H1 (cell line): ENCODE results near the gene SLX4IP. TPM values are rescaled to one million over a fixed set of nuclear protein-coding genes. Genes with fewer than 3 reads are reported as not detected.

Source experiments
- CTCF ChIA-PET: fragments of 300-600 bp; sonication (Branson Sonifier 250); formaldehyde crosslinking; loops from one replicate; lab custom pipeline; 2021; ENCODE audit not compliant: partially characterized antibody; lab: Charles Lee
- POLR2A ChIA-PET: fragments of 300-600 bp; sonication (Branson Sonifier 250); formaldehyde crosslinking; loops from one replicate; lab custom pipeline; 2021; ENCODE audit warnings: inconsistent platforms; ENCODE audit not compliant: partially characterized antibody; lab: Charles Lee
- DNase-seq, 2 experiments: peaks; one replicate each; pipeline versions ENCODE4 v3.0.0 to v3.0.0-alpha.2; 2010 to 2022; ENCODE audit warnings: low spot score in 2 of 2, low read depth in 1 of 2, mixed read lengths in 1 of 2
- FAIRE-seq: peaks from 2 replicates; lab custom pipeline; 2011; peaks lifted over from hg19 to GRCh38; lab: Jason Lieb, UNC
- H2AFZ ChIP-seq: 2 replicates; pipeline ENCODE4 v1.8.1; 2012; ENCODE audit warnings: low read length, inconsistent platforms
- H2AK5ac ChIP-seq: 2 replicates; pipeline ENCODE4 v1.6.1; 2013; ENCODE audit warnings: low read depth, low read length
- H2BK120ac ChIP-seq: replicated peaks from 2 replicates; pipeline ENCODE3; 2013; ENCODE audit warnings: low read depth, low read length, inconsistent platforms
- H2BK12ac ChIP-seq: 2 replicates; pipeline ENCODE4 v1.6.1; 2013; ENCODE audit warnings: low read depth, low read length
- H2BK15ac ChIP-seq: 2 replicates; pipeline ENCODE4 v1.6.1; 2013; ENCODE audit warnings: low read length
- H2BK20ac ChIP-seq: 2 replicates; pipeline ENCODE4 v1.6.1; 2013; ENCODE audit warnings: low read length
- H2BK5ac ChIP-seq: 2 replicates; pipeline ENCODE4 v1.6.1; 2013; ENCODE audit warnings: low read depth, low read length
- H3K14ac ChIP-seq: 2 replicates; pipeline ENCODE4 v1.6.1; 2013; ENCODE audit warnings: inconsistent platforms; ENCODE audit not compliant: insufficient read length
- H3K18ac ChIP-seq: 2 replicates; pipeline ENCODE4 v1.6.1; 2013; ENCODE audit warnings: low read length; ENCODE audit errors: extremely low read depth
- H3K23ac ChIP-seq: 2 replicates; pipeline ENCODE4 v1.6.1; 2013; ENCODE audit warnings: inconsistent platforms; ENCODE audit not compliant: insufficient read length
- H3K23me2 ChIP-seq: 2 replicates; pipeline ENCODE4 v1.6.1; 2013; ENCODE audit warnings: low read depth, low read length
- H3K27ac ChIP-seq: 2 replicates; pipeline ENCODE4 v1.6.1; 2011; ENCODE audit warnings: low read depth, low read length, inconsistent platforms
- H3K27me3 ChIP-seq, 4 experiments: replicated peaks in 1 of 4; 1 replicate in 1 of 4; 2 replicates in 3 of 4; pipeline versions ENCODE4 v1.6.1 to v1.8.1; 2011 to 2013; ENCODE audit warnings: low read length in 3 of 4, mild to moderate bottlenecking in 3 of 4, inconsistent platforms in 2 of 4, mixed read lengths in 2 of 4, moderate library complexity in 1 of 4; ENCODE audit not compliant: control insufficient read depth in 3 of 4, insufficient read depth in 3 of 4; ENCODE audit errors: extremely low read depth in 1 of 4
- H3K36me3 ChIP-seq, 4 experiments: 2 replicates each; pipeline versions ENCODE4 v1.6.1 to v1.8.1; 2011 to 2013; ENCODE audit warnings: mild to moderate bottlenecking in 4 of 4, low read length in 3 of 4, moderate library complexity in 2 of 4, control low read depth in 1 of 4, inconsistent platforms in 1 of 4; ENCODE audit not compliant: insufficient read depth in 4 of 4, control insufficient read depth in 2 of 4
- H3K4ac ChIP-seq: replicated peaks from 2 replicates; pipeline ENCODE3; 2013; ENCODE audit warnings: low read length, low read depth, mixed read lengths, inconsistent platforms; ENCODE audit not compliant: insufficient read length
- H3K4me1 ChIP-seq, 4 experiments: replicated peaks in 1 of 4; 1 replicate in 1 of 4; 2 replicates in 3 of 4; pipeline versions ENCODE4 v1.6.1 to v1.8.1; 2011 to 2013; ENCODE audit warnings: low read length in 3 of 4, inconsistent platforms in 2 of 4, mixed read lengths in 1 of 4; ENCODE audit not compliant: insufficient read depth in 4 of 4, control insufficient read depth in 3 of 4
- H3K4me2 ChIP-seq, 2 experiments: 2 replicates each; pipeline versions ENCODE4 v1.6.1 to v1.8.1; 2011 to 2013; ENCODE audit warnings: low read depth in 2 of 2, low read length in 2 of 2, control low read depth in 1 of 2, inconsistent platforms in 1 of 2, mild to moderate bottlenecking in 1 of 2; ENCODE audit not compliant: insufficient read depth in 1 of 2
- H3K4me3 ChIP-seq, 4 experiments: fragments of 200-600, 300-600 bp in 1 of 4; sonication (generic), shearing (Covaris generic), sonication (Bioruptor Twin) in 1 of 4; 2 replicates each; pipeline versions ENCODE4 v1.5.1 to v1.8.1; 2011 to 2016; ENCODE audit warnings: low read length in 4 of 4, low read depth in 3 of 4, control low read depth in 2 of 4, inconsistent platforms in 2 of 4, mild to moderate bottlenecking in 2 of 4, mixed read lengths in 1 of 4, moderate library complexity in 1 of 4; ENCODE audit not compliant: insufficient read depth in 2 of 4; ENCODE audit errors: extremely low read depth in 1 of 4
- H3K56ac ChIP-seq: replicated peaks from 2 replicates; pipeline ENCODE3; 2013; ENCODE audit warnings: low read depth, mild to moderate bottlenecking, mixed read lengths, low read length, inconsistent platforms; ENCODE audit not compliant: insufficient read length
- H3K79me1 ChIP-seq: 2 replicates; pipeline ENCODE4 v1.6.1; 2013; ENCODE audit warnings: low read depth, low read length, control low read depth
- H3K79me2 ChIP-seq, 2 experiments: 2 replicates each; pipeline versions ENCODE4 v1.6.1 to v1.8.1; 2012 to 2013; ENCODE audit warnings: low read length in 2 of 2, mild to moderate bottlenecking in 2 of 2, inconsistent platforms in 1 of 2; ENCODE audit not compliant: insufficient read depth in 2 of 2, control insufficient read depth in 1 of 2
- H3K9ac ChIP-seq, 4 experiments: replicated peaks in 1 of 4; 1 replicate in 1 of 4; 2 replicates in 3 of 4; pipeline versions ENCODE4 v1.6.1 to v1.8.1; 2011 to 2013; ENCODE audit warnings: low read depth in 3 of 4, low read length in 3 of 4, control low read depth in 2 of 4, mild to moderate bottlenecking in 2 of 4, moderate library complexity in 2 of 4, inconsistent platforms in 1 of 4; ENCODE audit errors: extremely low read depth in 1 of 4
- H3K9me3 ChIP-seq, 2 experiments: 2 replicates each; pipeline versions ENCODE4 v1.6.1 to v1.8.1; 2012 to 2013; ENCODE audit warnings: mild to moderate bottlenecking in 2 of 2, moderate library complexity in 2 of 2, control low read depth in 1 of 2, inconsistent platforms in 1 of 2, low read depth in 1 of 2, low read length in 1 of 2, mixed read lengths in 1 of 2; ENCODE audit not compliant: insufficient read depth in 2 of 2
- H4K20me1 ChIP-seq, 2 experiments: replicated peaks in 1 of 2; 2 replicates each; pipeline versions ENCODE3 to v1.8.1; 2011 to 2013; ENCODE audit warnings: inconsistent platforms in 2 of 2, low read length in 2 of 2, mild to moderate bottlenecking in 1 of 2; ENCODE audit not compliant: insufficient read depth in 2 of 2, control insufficient read depth in 1 of 2
- H4K5ac ChIP-seq: 2 replicates; pipeline ENCODE4 v1.6.1; 2013; ENCODE audit warnings: low read length, low read depth, mixed read lengths, inconsistent platforms; ENCODE audit not compliant: insufficient read length
- H4K8ac ChIP-seq: 2 replicates; pipeline ENCODE4 v1.8.0; 2013; ENCODE audit warnings: mild to moderate bottlenecking, moderate library complexity, low read length, inconsistent platforms; ENCODE audit not compliant: insufficient read depth; ENCODE audit errors: extremely low read depth
- H4K91ac ChIP-seq: replicated peaks from 2 replicates; pipeline ENCODE3; 2013; ENCODE audit warnings: low read length, mixed read lengths, inconsistent platforms; ENCODE audit not compliant: insufficient read length
- CEBPB ChIP-seq: IDR thresholded peaks from 2 replicates; pipeline ENCODE4 v1.6.1; 2012; ENCODE audit warnings: low read depth, low read length
- CREB1 ChIP-seq: IDR thresholded peaks from 2 replicates; pipeline ENCODE4 v1.6.1; 2012; ENCODE audit warnings: inconsistent platforms
- FOSL1 ChIP-seq: IDR thresholded peaks from 2 replicates; pipeline ENCODE4 v1.6.1; 2011; ENCODE audit warnings: mild to moderate bottlenecking, low read depth, low read length, moderate library complexity; ENCODE audit not compliant: insufficient read depth
- HDAC2 ChIP-seq, 2 experiments: fragments of 300-600 bp in 1 of 2; sonication (generic) in 1 of 2; IDR thresholded peaks; 2 replicates each; pipeline ENCODE4 v1.6.1; 2011 to 2012; ENCODE audit warnings: low read depth in 2 of 2, low read length in 2 of 2, mild to moderate bottlenecking in 2 of 2, moderate library complexity in 2 of 2, borderline replicate concordance in 1 of 2, inconsistent platforms in 1 of 2
- RAD21 ChIP-seq, 2 experiments: IDR thresholded peaks in 1 of 2; conservative IDR thresholded peaks in 1 of 2; 2 replicates each; pipeline ENCODE4 v1.6.1; 2011; ENCODE audit warnings: low read depth in 2 of 2, low read length in 2 of 2, improper control_type of control experiment in 1 of 2, inconsistent platforms in 1 of 2, mild to moderate bottlenecking in 1 of 2, moderate library complexity in 1 of 2
- TBP ChIP-seq: IDR thresholded peaks from 2 replicates; pipeline ENCODE4 v1.6.1; 2011; ENCODE audit warnings: low read depth, low read length, improper control_type of control experiment
- WGBS, 2 experiments: shearing (Covaris generic) in 1 of 2; methylation state at CpG; one replicate each; pipeline versions ENCODE4 v1.1.6 to v1.1.7; 2013 to 2015; ENCODE audit warnings: low lambda C conversion rate in 2 of 2, mixed read lengths in 2 of 2, inconsistent platforms in 1 of 2, low coverage in 1 of 2, missing lambda C conversion rate in 1 of 2; ENCODE audit not compliant: insufficient replicate concordance in 2 of 2, insufficient coverage in 1 of 2, insufficient read length in 1 of 2; ENCODE audit errors: extremely low coverage in 1 of 2, missing lambda C conversion rate in 1 of 2; 5-methylcytosine and 5-hydroxymethylcytosine counted together
- polyA plus RNA-seq, 7 experiments: library from polyadenylated mRNA; depleted of rRNA in 3 of 7; stranded (reverse) in 5 of 7; unstranded in 2 of 7; fragments of >200 nt in 5 of 7; fragments of 200-250 nt in 2 of 7; gene quantifications; 1 replicate in 5 of 7; 2 replicates in 1 of 7; 4 replicates in 1 of 7; pipeline versions ENCODE4 v1.2.1 to v1.2.3, GENCODE V29; 2011 to 2013; ENCODE audit warnings: missing spikeins in 2 of 7, mixed read lengths in 2 of 7
- total RNA-seq: library from RNA; stranded (reverse); fragmentation: NEBNext Ultra II Directional; extraction: Animal tissue kit (Norgen Biotek cat#: 25700); gene quantifications from 2 replicates; pipeline ENCODE4 v1.2.1, GENCODE V29; 2021
- TF ChIP-seq, protein P1 (sequence below): IDR thresholded peaks from 2 replicates; pipeline ENCODE4 v1.6.1; 2011; ENCODE audit warnings: low read depth, mild to moderate bottlenecking, low read length; ENCODE audit not compliant: insufficient read depth
- TF ChIP-seq, protein P2 (sequence below): IDR thresholded peaks from 2 replicates; pipeline ENCODE4 v1.6.1; 2011; ENCODE audit warnings: low read length, improper control_type of control experiment

SLX4IP gene
- total and polyA plus RNA-seq, 2 of the 8 experiments (the other 6 are each of a cell fraction or from before 2014, with no cell fraction given), result 2.4 to 8.7 TPM

DNA sequence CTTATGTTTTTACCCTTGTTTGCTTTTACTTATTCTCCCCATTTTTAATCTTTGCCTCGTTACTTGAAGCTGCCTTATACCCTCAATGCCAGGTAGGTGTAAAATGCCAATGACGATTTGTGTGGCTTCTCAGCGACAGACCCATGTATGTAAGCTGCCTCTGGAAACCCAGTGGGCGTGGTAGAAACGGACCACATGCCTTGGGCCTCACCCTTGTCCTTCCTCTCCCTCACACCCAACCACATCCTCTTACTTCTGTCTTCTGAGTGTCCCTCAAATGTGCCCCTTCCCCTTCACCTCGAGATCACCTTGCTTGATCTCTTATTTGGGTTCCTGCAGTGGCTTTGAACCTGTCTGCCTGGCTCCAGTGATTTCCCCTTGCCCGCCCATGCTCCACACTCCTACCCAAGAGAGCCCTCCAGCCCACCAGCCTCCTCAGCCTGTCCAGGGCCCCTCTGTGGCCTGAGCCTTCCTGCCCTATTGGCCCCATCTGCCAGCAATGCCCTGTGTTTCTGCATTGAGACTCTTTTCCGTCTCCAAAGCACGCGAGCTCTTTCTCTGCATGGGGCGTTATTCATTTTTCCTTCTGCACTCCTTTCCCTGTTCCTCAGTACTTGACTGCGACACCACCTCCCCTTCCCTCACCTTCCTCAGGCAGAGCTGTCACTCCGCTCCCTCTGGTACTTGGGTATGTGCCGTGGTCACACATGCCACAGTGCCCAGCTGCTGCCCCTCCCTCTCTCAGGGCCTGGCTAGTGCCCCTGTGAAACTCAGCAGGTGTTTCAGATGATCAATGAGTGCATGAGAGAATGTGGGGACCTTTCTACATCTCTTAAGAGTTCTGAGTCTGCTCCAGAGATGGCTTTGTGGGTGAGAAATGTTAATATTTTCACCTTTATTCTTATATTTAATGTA, 115.4 kb downstream of the SLX4IP start:
- H3K27ac ChIP-seq, result no peak overlapping the region
- no peak overlapping the region for H3K9ac ChIP-seq
- H2BK12ac ChIP-seq, result peak overlapping the region; percentile 78; the same call in 1 of the 2 replicates
- H2BK5ac ChIP-seq, result 0 out of 2 replicates have a peak overlapping the region, but pooled peaks have one; percentile 36
- H3K23ac ChIP-seq, result no peak overlapping the region
- no peak overlapping the region for H3K4ac ChIP-seq
- H3K4me3 ChIP-seq, result no peak overlapping the region
- peak overlapping the region; percentile 95; the same call in 1 of the 2 replicates for H2BK15ac ChIP-seq
- no peaks in the 10 kb centered on the region for H3K36me3 ChIP-seq
- H3K79me2 ChIP-seq, result no peaks in the 10 kb centered on the region
- no peak for DNase-seq
- 83% methylated on average over 14 of the region's 14 CpGs; no CpG with 5 or more reads in 1 of the 2 experiments for WGBS, 2 experiments
- FAIRE-seq, result no peak
- no peaks in the 10 kb centered on the region; the same call in 1 of the 2 replicates for H3K23me2 ChIP-seq
- no peaks in the 10 kb centered on the region for H3K27me3 ChIP-seq
- H3K4me2 ChIP-seq, result no peak overlapping the region
- no peak overlapping the region for H2BK120ac ChIP-seq
- H4K5ac ChIP-seq, result no peak overlapping the region
- H3K4me1 ChIP-seq, result peaks cover 6 to 16% (median 14%) of the 10 kb centered on the region in 4 experiments
- H3K18ac ChIP-seq, result peak overlapping the region; percentile 56; the same call in 1 of the 2 replicates
- H3K14ac ChIP-seq, result no peak overlapping the region
- ChIA-PET POLR2A (no interaction called here), CTCF (interaction anchor here (0.6 to 1.9 kb wide), 6 partner anchors 9 to 220 kb away, joined by 3 to 7 read pairs (median 3); no protein-coding TSS in a partner anchor)
- H4K20me1 ChIP-seq, result no peaks in the 10 kb centered on the region
- H2AK5ac ChIP-seq, result peak overlapping the region; percentile 76; the same call in 1 of the 2 replicates
- peak overlapping the region; percentile 29 for H4K91ac ChIP-seq
- H3K56ac ChIP-seq, result no peak overlapping the region
- no peaks in the 10 kb centered on the region for H3K9me3 ChIP-seq
- no peak overlapping the region for H2BK20ac ChIP-seq
- no peak overlapping the region for H2AFZ ChIP-seq
- H3K79me1 ChIP-seq, result peaks cover 5% of the 10 kb centered on the region
- no peak overlapping the region for H4K8ac ChIP-seq
- TF ChIP-seq CEBPB, result no peak
- TF ChIP-seq TBP, result no peak
- TF ChIP-seq HDAC2 (IDR thresholded peaks at IDR 0.05; ENCODE audit: borderline replicate concordance in 1 of 2, low read depth in 2 of 2, low read length in 2 of 2), result no peak
- TF ChIP-seq, protein P1, sequence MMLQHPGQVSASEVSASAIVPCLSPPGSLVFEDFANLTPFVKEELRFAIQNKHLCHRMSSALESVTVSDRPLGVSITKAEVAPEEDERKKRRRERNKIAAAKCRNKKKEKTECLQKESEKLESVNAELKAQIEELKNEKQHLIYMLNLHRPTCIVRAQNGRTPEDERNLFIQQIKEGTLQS, result no peak
- TF ChIP-seq CREB1, result no peak
- TF ChIP-seq FOSL1, result no peak
- TF ChIP-seq, protein P2, sequence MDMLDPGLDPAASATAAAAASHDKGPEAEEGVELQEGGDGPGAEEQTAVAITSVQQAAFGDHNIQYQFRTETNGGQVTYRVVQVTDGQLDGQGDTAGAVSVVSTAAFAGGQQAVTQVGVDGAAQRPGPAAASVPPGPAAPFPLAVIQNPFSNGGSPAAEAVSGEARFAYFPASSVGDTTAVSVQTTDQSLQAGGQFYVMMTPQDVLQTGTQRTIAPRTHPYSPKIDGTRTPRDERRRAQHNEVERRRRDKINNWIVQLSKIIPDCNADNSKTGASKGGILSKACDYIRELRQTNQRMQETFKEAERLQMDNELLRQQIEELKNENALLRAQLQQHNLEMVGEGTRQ, result no peak
- TF ChIP-seq RAD21 (IDR thresholded peaks at IDR 0.05 in 1 of 2, conservative IDR thresholded peaks at IDR 0.05 in 1 of 2; ENCODE audit: low read depth in 2 of 2, low read length in 2 of 2), result no peak
